Heart left ventricle (tissue), 16 donors: ENCODE data around the gene PIPOX. TPM values are rescaled to one million over a fixed set of nuclear protein-coding genes. Genes with fewer than 3 reads are reported as not detected.

Experiments
- ATAC-seq, 4 donors: fragments of 200-7000 bp; cut with Tn5 transposase; one replicate each; pipeline ENCODE4 v1.9.1; 2020 to 2022; ENCODE audit warnings: moderate library complexity in 4 of 4, mild to moderate bottlenecking in 3 of 4, moderate number of reproducible peaks in 1 of 4
- DNase-seq, 5 donors: peaks; one replicate each; pipeline ENCODE4 v3.0.0-alpha.2; 2020
- H3K27ac ChIP-seq, 12 donors: fragments of 200-600 bp; sonication (generic) in 4 of 12; one replicate each; pipeline versions ENCODE4 v1.5.0 to v1.8.0; 2016 to 2022; ENCODE audit warnings: mild to moderate bottlenecking in 2 of 12
- H3K27me3 ChIP-seq, 9 donors: fragments of 200-600 bp; sonication (generic) in 2 of 9; one replicate each; pipeline versions ENCODE4 v1.5.1 to v1.8.0; 2016 to 2022; ENCODE audit warnings: mild to moderate bottlenecking in 3 of 9
- H3K36me3 ChIP-seq, 9 donors: fragments of 200-600 bp; sonication (generic) in 2 of 9; one replicate each; pipeline versions ENCODE4 v1.5.0 to v1.8.0; 2018 to 2022; ENCODE audit warnings: mild to moderate bottlenecking in 2 of 9
- H3K4me1 ChIP-seq, 12 donors: fragments of 200-600 bp; sonication (generic) in 4 of 12; one replicate each; pipeline versions ENCODE4 v1.5.0 to v1.8.0; 2016 to 2022; ENCODE audit warnings: mild to moderate bottlenecking in 3 of 12
- H3K4me3 ChIP-seq, 12 donors: fragments of 200-600 bp; sonication (generic) in 4 of 12; one replicate each; pipeline versions ENCODE4 v1.5.0 to v1.8.0; 2017 to 2022; ENCODE audit warnings: mild to moderate bottlenecking in 9 of 12, moderate library complexity in 4 of 12
- H3K9me3 ChIP-seq, 12 donors: fragments of 200-600 bp; sonication (generic) in 4 of 12; one replicate each; pipeline versions ENCODE4 v1.5.0 to v1.8.0; 2016 to 2022; ENCODE audit warnings: mild to moderate bottlenecking in 1 of 12
- CTCF ChIP-seq, 12 donors: fragments of 200-600 bp; sonication (generic) in 4 of 12; IDR thresholded peaks; one replicate each; pipeline versions ENCODE4 v1.5.0 to v1.8.0; 2018 to 2022; ENCODE audit warnings: antibody characterized with exemption in 12 of 12, mild to moderate bottlenecking in 5 of 12
- POLR2A ChIP-seq, 2 donors: fragments of 450-650 bp; IDR thresholded peaks; one replicate each; pipeline ENCODE4 v1.6.1; 2017; ENCODE audit warnings: antibody characterized with exemption in 2 of 2, mild to moderate bottlenecking in 2 of 2, moderate library complexity in 2 of 2
- WGBS, 4 donors: extraction: QIAGEN DNeasy Blood & Tissue Kit in 2 of 4; methylation state at CpG; one replicate each; pipeline versions ENCODE4 v1.1.5 to v1.1.7; 2013 to 2018; 5-methylcytosine and 5-hydroxymethylcytosine counted together
- intact Hi-C, 10 donors: fragments of 100-400 bp; cut with DNase I; formaldehyde crosslinking; loops; one replicate each; pipeline versions ENCODE4 v1.11.1 to v1.14.2; 2022
- polyA plus RNA-seq, 2 donors: library from polyadenylated mRNA; stranded (reverse); fragments of 200-250 nt; gene quantifications; one replicate each; pipeline ENCODE4 v1.2.3, GENCODE V29; 2013
- total RNA-seq, 9 donors: library from RNA; depleted of rRNA in 2 of 9; stranded (reverse); fragments of >200 nt in 2 of 9; fragmentation: NEBNext Ultra II Directional in 3 of 9; extraction: Animal tissue kit (Norgen Biotek cat#: 25700) in 3 of 9; gene quantifications; one replicate each; pipeline versions ENCODE4 v1.1.0 to v1.2.4, GENCODE V29; 2016 to 2023
- donor health status: ischemic (EF 13 %, LVEDD 7.1; RV severe dilation, severe dysfunction).
- donor health status: healthy with polysubstance abuse.
- donor health status: DM: no; HTN: yes; CAD: no.
- donor health status: DM: no; HTN: no; CAD: no.
- donor health status: ischemic (EF 25% LVEDD 6.9; RV normal size, moderate dysfunction).
- donor health status: ischemic (EF 25% LVEDD 5.7; RV mildly dilated, moderate dysfunction).
- donor health status: healthy.
- donor health status: DM: yes; HTN: yes; CAD: no.
- donor health status: ischemic (EF 35%, LVEDD 5.7; RV mildly dilated, moderate dysfunction).
- donor health status: nonischemic (EF 11% LVEDD 7.7; RV severe dilation, severe dysfunction).
- donor health status: DM: yes; HTN: yes; CAD: no.
- donor health status: PGD.
- donor health status: ischemic (EF 29% LVEDD 5.4; RV normal size, mild dysfunction).
- donor health status: nonischemic (EF 23%, LVEDD 6.1; RV moderate dilation, normal function).

The PIPOX gene
- total and polyA plus RNA-seq, 11 donors: 0.11 to 5.2 (median 0.84) TPM; not detected in 1

- H3K36me3 ChIP-seq: peaks cover 0 to 10% (median 0%) of the 10 kb centered on the region in 9 donors
- H3K27me3 ChIP-seq: no peaks in the 10 kb centered on the region
- WGBS, 4 donors: 47 to 56% (median 53%) methylated on average over 9 of the region's 9 CpGs
- no peak for DNase-seq
- intact Hi-C loops: loop anchor here in 1 of 10 donors (2.0 kb wide), 1 partner anchor 98 kb away; no protein-coding TSS in a partner anchor
- H3K27ac ChIP-seq: peak overlapping the region in 1 of 12 donors; percentile 9
- peak in 1 of 4 donors; percentile 6 for ATAC-seq
- H3K4me3 ChIP-seq: no peak overlapping the region
- H3K4me1 ChIP-seq: peaks cover 0 to 36% (median 12%) of the 10 kb centered on the region in 12 donors
- no peak for TF ChIP-seq POLR2A (IDR thresholded peaks at IDR 0.05)
- TF ChIP-seq CTCF (IDR thresholded peaks at IDR 0.05): no peak
- H3K9me3 ChIP-seq: no peaks in the 10 kb centered on the region
Observed at GRCh38 chr17:29070781-29071180, 27.8 kb downstream of the PIPOX start.

- Histone ChIP-seq H3K27ac (no peak overlapping the region), H3K27me3 (no peaks in the 10 kb centered on the region), H3K36me3 (peaks cover 0 to 15% (median 1%) of the 10 kb centered on the region in 9 donors), H3K4me3 (no peak overlapping the region), H3K9me3 (no peaks in the 10 kb centered on the region), H3K4me1 (peaks cover 0 to 36% (median 12%) of the 10 kb centered on the region in 12 donors)
- intact Hi-C loops: loop anchor here in 1 of 10 donors (2.0 kb wide), 1 partner anchor 99 kb away; no protein-coding TSS in a partner anchor
- no peak for TF ChIP-seq CTCF (IDR thresholded peaks at IDR 0.05)
- TF ChIP-seq POLR2A (IDR thresholded peaks at IDR 0.05): no peak
- DNase-seq: no peak
- ATAC-seq: no peak
- whole genome bisulfite sequencing, 4 donors: 91 to 97% (median 95%) methylated on average over 1 of the region's 1 CpG
Observed at GRCh38 chr17:29071303-29071702, 28.4 kb downstream of the PIPOX start.

- TF ChIP-seq POLR2A (IDR thresholded peaks at IDR 0.05) (no peak), CTCF (IDR thresholded peaks at IDR 0.05) (no peak)
- Histone ChIP-seq H3K4me1 (peaks cover 0 to 46% (median 13%) of the 10 kb centered on the region in 12 donors), H3K9me3 (no peaks in the 10 kb centered on the region), H3K36me3 (peaks cover 0 to 29% (median 15%) of the 10 kb centered on the region in 9 donors), H3K27ac (no peak overlapping the region), H3K27me3 (no peaks in the 10 kb centered on the region), H3K4me3 (no peak overlapping the region)
- intact Hi-C loops: no loop called here
- ATAC-seq (no peak), DNase-seq (no peak)
- 72 to 87% (median 77%) methylated on average over 2 of the region's 2 CpGs for WGBS, 4 donors
Observed at GRCh38 chr17:29073045-29073444, 30.1 kb downstream of the PIPOX start.

- Histone ChIP-seq H3K27me3 (no peaks in the 10 kb centered on the region), H3K4me1 (peaks cover 0 to 50% (median 15%) of the 10 kb centered on the region in 12 donors), H3K9me3 (no peaks in the 10 kb centered on the region), H3K36me3 (peaks cover 0 to 33% (median 19%) of the 10 kb centered on the region in 9 donors), H3K4me3 (no peak overlapping the region), H3K27ac (no peak overlapping the region)
- ATAC-seq (no peak), DNase-seq (no peak)
- TF ChIP-seq CTCF (IDR thresholded peaks at IDR 0.05): no peak
- no peak for TF ChIP-seq POLR2A (IDR thresholded peaks at IDR 0.05)
- intact Hi-C loops: no loop called here
- 60 to 72% (median 65%) methylated on average over 4 of the region's 4 CpGs for WGBS, 4 donors
Observed at GRCh38 chr17:29073520-29073919, 30.6 kb downstream of the PIPOX start.
